Measurements from ENCODE around the gene METTL2A.

- TF ChIP-seq EP300 (IDR thresholded peaks at IDR 0.05): no peak
- no peak for TF ChIP-seq POLR2AphosphoS5 (IDR thresholded peaks at IDR 0.05)
- TF ChIP-seq POLR2A (IDR thresholded peaks at IDR 0.05): no peak
These were observed 54.8 kb downstream of the METTL2A start, which contains the start of gene TLK2 for GRCh38 chr17:62478424-62478879.

Measured in suprapubic skin (tissue), 4 donors.